Nephron progenitor cell (in vitro differentiated cells): Measurements from ENCODE around the gene MTURN.

Experiments used
- DNase-seq: peaks from one replicate; pipeline ENCODE4 v3.0.0; 2021
- H3K27ac Mint-ChIP-seq: 2 replicates; pipeline ENCODE4 v1.8.0; 2021; ENCODE audit warnings: mild to moderate bottlenecking, moderate library complexity, mixed read lengths
- H3K27me3 Mint-ChIP-seq: 2 replicates; pipeline ENCODE4 v1.8.0; 2021; ENCODE audit warnings: mild to moderate bottlenecking, low read depth, mixed read lengths; ENCODE audit not compliant: poor library complexity
- H3K36me3 Mint-ChIP-seq: 2 replicates; pipeline ENCODE4 v1.8.0; 2021; ENCODE audit warnings: low read depth, mixed read lengths
- H3K4me1 Mint-ChIP-seq: 2 replicates; pipeline ENCODE4 v1.8.0; 2021; ENCODE audit warnings: mixed read lengths
- H3K4me3 Mint-ChIP-seq: 2 replicates; pipeline ENCODE4 v1.8.0; 2021; ENCODE audit warnings: mild to moderate bottlenecking, moderate library complexity, mixed read lengths
- H3K9me3 Mint-ChIP-seq: 2 replicates; pipeline ENCODE4 v1.8.0; 2021; ENCODE audit warnings: mild to moderate bottlenecking, moderate library complexity, mixed read lengths
- TF ChIP-seq, protein P1 (sequence below): fragments of 200-600 bp; sonication (generic); IDR thresholded peaks from 2 replicates; pipeline ENCODE4 v1.5.0; 2021; ENCODE audit warnings: antibody characterized with exemption

MTURN gene

DNA sequence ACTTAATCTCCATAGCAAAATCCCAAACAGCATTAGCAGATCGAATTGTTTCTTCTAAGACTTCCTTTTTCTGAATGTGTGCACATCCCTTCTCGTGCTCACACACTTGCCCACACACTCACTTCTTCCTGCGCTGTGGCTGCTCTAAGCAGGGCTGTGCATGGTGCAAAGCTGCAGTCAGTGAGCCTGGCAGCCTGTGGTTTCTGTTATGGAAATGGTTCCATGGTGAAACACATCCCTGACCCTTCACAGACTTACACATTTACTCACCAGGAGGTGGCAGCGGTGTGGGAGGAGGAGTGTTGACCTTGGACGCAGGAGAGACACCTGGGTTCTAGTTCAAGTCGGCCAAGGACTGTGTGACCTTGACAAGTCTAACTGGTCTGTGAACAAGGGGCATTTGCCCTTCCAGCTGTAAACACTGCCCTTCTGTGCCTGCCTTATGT lies 24.9 kb downstream of the MTURN start:
- TF ChIP-seq, protein P1, sequence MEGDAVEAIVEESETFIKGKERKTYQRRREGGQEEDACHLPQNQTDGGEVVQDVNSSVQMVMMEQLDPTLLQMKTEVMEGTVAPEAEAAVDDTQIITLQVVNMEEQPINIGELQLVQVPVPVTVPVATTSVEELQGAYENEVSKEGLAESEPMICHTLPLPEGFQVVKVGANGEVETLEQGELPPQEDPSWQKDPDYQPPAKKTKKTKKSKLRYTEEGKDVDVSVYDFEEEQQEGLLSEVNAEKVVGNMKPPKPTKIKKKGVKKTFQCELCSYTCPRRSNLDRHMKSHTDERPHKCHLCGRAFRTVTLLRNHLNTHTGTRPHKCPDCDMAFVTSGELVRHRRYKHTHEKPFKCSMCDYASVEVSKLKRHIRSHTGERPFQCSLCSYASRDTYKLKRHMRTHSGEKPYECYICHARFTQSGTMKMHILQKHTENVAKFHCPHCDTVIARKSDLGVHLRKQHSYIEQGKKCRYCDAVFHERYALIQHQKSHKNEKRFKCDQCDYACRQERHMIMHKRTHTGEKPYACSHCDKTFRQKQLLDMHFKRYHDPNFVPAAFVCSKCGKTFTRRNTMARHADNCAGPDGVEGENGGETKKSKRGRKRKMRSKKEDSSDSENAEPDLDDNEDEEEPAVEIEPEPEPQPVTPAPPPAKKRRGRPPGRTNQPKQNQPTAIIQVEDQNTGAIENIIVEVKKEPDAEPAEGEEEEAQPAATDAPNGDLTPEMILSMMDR, result no peak
- Mint-ChIP-seq H3K9me3 (no peaks in the 10 kb centered on the region), H3K4me3 (no peak overlapping the region), H3K27me3 (peaks cover 9% of the 10 kb centered on the region), H3K27ac (no peak overlapping the region), H3K36me3 (no peaks in the 10 kb centered on the region), H3K4me1 (peaks cover 55% of the 10 kb centered on the region)
- peak; percentile 15 for DNase-seq

DNA sequence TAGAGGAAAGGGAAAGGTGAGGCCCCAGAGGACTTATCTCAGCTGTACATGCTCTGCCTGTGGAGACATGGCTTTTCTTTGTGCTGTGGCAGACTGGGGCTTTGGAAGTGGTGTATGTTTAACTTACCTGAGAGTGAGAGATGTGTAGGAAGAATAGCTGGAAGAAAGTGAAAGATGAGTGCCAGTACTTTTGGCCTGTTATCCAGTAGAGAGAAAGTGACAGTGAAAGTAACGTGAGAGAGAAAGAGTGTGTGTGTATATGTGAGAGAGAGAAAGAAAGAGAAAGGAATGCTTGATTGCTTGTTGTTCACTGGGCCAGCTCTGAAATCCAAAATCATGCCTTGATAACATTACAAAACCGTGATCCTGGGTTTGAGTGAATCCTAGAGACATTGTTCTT lies 25.5 kb downstream of the MTURN start:
- Mint-ChIP-seq H3K27me3 (peaks cover 9% of the 10 kb centered on the region), H3K9me3 (no peaks in the 10 kb centered on the region), H3K27ac (no peak overlapping the region), H3K4me1 (peaks cover 57% of the 10 kb centered on the region), H3K4me3 (no peak overlapping the region), H3K36me3 (no peaks in the 10 kb centered on the region)
- no peak for DNase-seq
- TF ChIP-seq, protein P1, result no peak

DNA sequence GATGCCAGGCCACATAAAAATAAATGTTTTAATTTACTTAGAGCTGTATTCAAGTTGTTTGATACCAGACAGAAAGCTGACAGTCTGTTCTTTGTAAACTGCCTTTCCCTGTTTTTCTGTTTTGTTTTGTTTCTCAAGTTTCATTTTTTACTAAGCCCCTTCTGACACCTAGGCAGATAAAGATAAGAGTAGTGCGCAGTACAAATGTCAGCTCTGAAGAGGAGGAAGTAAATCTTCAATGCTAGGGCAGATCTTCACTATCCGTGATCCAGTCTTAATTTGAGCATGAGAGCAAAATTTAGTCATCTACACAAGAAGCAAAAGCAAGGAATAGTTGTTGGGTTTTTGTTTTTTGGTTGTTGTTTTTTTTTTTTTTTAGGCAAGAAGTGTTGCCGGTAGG lies 27.3 kb downstream of the MTURN start:
- no peaks in the 10 kb centered on the region for H3K36me3 Mint-ChIP-seq
- no peaks in the 10 kb centered on the region for H3K9me3 Mint-ChIP-seq
- no peak for DNase-seq
- peaks cover 49% of the 10 kb centered on the region for H3K4me1 Mint-ChIP-seq
- TF ChIP-seq, protein P1, result no peak
- H3K4me3 Mint-ChIP-seq, result peak overlapping the region; percentile 50
- H3K27ac Mint-ChIP-seq, result no peak overlapping the region
- H3K27me3 Mint-ChIP-seq, result peaks cover 17% of the 10 kb centered on the region

DNA sequence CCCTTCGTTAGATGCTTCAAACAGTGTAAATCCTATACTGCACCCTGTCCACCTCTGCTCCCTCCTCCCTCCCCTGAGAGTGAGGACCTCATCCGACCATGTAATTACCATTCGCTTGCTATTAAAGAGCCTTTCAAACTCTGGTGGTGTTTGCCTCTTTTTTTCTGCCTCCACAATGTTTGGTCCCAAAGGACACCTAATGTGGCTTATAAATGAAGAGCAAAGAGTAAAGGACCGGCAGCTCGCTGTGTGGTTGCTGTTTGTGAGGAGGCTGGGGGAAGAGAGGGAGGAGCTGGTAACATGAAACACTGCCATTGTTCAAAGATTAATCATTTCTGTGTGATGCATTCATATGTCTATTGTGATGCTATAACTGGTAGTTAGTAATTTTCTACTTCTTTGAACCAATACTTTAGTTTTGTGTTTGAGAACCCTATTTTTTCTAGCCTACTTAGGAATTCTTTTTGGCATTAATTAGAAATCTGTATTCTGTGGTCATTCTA lies 27.9 kb downstream of the MTURN start:
- H3K4me1 Mint-ChIP-seq, result peaks cover 45% of the 10 kb centered on the region
- DNase-seq, result no peak
- H3K27me3 Mint-ChIP-seq, result peaks cover 23% of the 10 kb centered on the region
- H3K9me3 Mint-ChIP-seq, result no peaks in the 10 kb centered on the region
- no peak overlapping the region for H3K27ac Mint-ChIP-seq
- no peaks in the 10 kb centered on the region for H3K36me3 Mint-ChIP-seq
- TF ChIP-seq, protein P1, result no peak
- peak overlapping the region; percentile 50 for H3K4me3 Mint-ChIP-seq

DNA sequence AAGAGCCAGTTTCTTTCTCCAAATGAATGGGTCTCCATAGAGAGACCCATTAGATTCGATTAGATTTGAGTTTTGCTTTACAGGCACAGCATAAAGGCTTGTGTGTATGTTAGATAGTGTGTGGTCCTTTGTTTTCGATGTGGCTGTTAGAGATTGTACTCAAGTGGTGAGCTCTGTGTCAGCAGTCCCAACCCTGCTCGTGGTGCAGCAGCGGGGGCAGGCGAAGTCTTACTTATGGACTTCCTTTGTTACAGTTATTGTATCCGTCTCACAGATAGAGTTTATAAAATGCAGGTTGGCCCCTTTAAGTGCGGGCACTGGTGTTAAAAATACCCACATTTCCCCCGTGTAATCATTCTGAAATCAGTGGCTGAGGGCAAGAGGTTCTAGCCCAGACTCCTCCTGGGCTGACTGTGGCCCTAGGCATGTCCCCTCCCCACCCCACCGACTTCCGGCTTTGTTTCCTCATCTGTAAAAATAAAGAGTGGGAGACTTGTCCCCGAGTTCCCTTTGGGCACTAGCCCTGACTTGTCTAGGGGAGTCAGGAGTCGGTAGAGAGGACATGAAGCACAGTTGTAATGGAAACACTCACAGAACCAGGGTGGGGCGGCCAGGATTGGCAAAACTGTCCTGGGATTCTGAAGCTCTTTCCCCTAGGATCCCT lies 28.6 kb downstream of the MTURN start:
- peaks cover 46% of the 10 kb centered on the region for H3K4me1 Mint-ChIP-seq
- peak overlapping the region; percentile 66 for H3K27ac Mint-ChIP-seq
- no peak for DNase-seq
- H3K4me3 Mint-ChIP-seq, result peak overlapping the region; percentile 11
- H3K36me3 Mint-ChIP-seq, result no peaks in the 10 kb centered on the region
- no peaks in the 10 kb centered on the region for H3K9me3 Mint-ChIP-seq
- TF ChIP-seq, protein P1, result no peak
- H3K27me3 Mint-ChIP-seq, result peaks cover 27% of the 10 kb centered on the region

DNA sequence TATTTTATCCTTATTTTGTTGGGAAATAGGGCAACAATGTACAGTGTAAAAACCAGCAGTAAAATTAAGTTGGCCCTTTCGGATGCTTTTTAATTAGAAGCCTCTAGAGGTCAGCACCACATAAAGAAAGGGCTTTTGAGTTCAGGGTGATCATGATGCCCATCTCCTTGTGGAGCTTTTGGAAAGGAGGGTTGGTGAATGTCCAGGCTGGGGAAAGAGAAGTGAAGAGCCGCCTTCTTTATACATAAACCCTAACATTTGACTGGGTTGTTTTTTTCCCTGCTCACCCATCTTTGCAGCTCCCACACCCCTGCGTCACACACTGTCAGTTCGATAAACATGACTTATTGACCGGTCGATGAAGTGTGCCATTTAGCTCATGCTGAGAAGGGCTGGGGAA lies 29.8 kb downstream of the MTURN start:
- H3K27me3 Mint-ChIP-seq, result peaks cover 27% of the 10 kb centered on the region
- peak; percentile 16 for DNase-seq
- no peak overlapping the region for H3K4me3 Mint-ChIP-seq
- no peaks in the 10 kb centered on the region for H3K36me3 Mint-ChIP-seq
- peaks cover 54% of the 10 kb centered on the region for H3K4me1 Mint-ChIP-seq
- TF ChIP-seq, protein P1, result peak; percentile 51
- H3K27ac Mint-ChIP-seq, result no peak overlapping the region
- H3K9me3 Mint-ChIP-seq, result no peaks in the 10 kb centered on the region
